ENCODE results near the gene RAB11FIP5. TPM values are rescaled to one million over a fixed set of nuclear protein-coding genes. Genes with fewer than 3 reads are reported as not detected.

The RAB11FIP5 gene
- total and polyA plus RNA-seq, 2 of the 4 experiments (the other 2 are of a cell fraction) = 21.5 to 34.5 TPM

DNA sequence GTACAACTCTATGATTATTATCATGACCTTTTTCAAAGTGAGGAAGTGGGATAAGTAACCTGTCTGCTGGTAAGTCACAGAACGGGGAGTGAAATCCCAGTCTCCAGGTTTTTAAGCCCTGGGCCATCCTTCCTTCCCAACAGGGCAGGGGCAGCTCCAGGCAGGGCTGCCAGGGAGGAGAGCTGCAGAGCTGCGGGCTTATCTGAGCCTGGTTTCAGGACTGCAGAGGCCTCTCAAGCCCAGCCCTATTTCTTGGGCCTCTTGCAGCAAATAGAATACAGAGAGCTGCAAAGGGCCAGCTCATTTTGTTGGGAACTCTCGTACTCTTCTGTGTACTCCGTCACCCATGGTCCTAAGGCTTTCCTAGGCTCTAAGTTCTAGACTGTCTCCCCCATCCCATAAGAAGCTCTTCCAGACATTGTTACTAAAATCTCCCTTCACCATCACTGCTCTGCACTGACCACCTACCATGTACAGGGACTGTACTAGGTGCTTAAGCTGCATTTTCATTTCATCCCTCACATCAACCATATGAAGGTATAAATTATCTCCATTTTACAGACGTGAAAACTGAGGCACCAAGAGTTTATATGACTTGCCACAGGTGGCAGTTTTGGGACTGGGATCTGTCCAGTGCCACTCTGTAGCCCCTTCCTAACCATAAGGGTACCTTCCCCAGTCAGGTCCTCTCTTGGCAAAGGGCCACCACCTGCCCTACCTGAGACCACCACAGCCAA, 3.1 kb downstream of the RAB11FIP5 start:
- no peaks in the 10 kb centered on the region for H3K27me3 ChIP-seq (ENCODE audit: control insufficient read depth, insufficient read depth, low read length)
- peaks cover 7 to 71% of the 10 kb centered on the region in 2 experiments; a peak in 3 of 4 replicates for H3K79me1 ChIP-seq (ENCODE audit: low read depth in 1 of 2, low read length in 2 of 2)
- peaks cover 35% of the 10 kb centered on the region for H3K4me1 ChIP-seq (ENCODE audit: control insufficient read depth, insufficient read depth, low read length)
- H4K20me1 ChIP-seq (ENCODE audit: insufficient read depth, low read length) = peaks cover 70% of the 10 kb centered on the region
- H3K18ac ChIP-seq (ENCODE audit: low read depth, low read length) = no peak overlapping the region
- H3K4me3 ChIP-seq (ENCODE audit: insufficient read depth, low read depth, low read length) = no peak overlapping the region
- H4K8ac ChIP-seq (ENCODE audit: low read depth in 2 of 2, low read length in 2 of 2) = peak overlapping the region in 1 of 2 experiments; percentile 34; a peak in 1 of 4 replicates
- H3K4ac ChIP-seq (ENCODE audit: low read depth, low read length) = peak overlapping the region; percentile 78; the same call in 1 of the 2 replicates
- no peak overlapping the region for H2AK9ac ChIP-seq (replicated peaks; ENCODE audit: low read depth, low read length, poor library complexity)
- no peak overlapping the region for H3K27ac ChIP-seq (ENCODE audit: insufficient read depth, low read length)
- CTCF ChIA-PET = no interaction called here
- no peak overlapping the region for H2BK15ac ChIP-seq (ENCODE audit: low read depth, low read length)
- no peak overlapping the region for H2AFZ ChIP-seq (replicated peaks; ENCODE audit: low read length, poor library complexity)
- no peak overlapping the region; the same call in 1 of the 2 replicates for H3K4me2 ChIP-seq (ENCODE audit: low read depth, low read length)
- in situ Hi-C loops (cut with MboI; ENCODE audit: low sequenced_read_pairs) = no loop called here
- H2BK5ac ChIP-seq (ENCODE audit: low read depth, low read length, poor library complexity, severe bottlenecking) = no peak overlapping the region
- H3K9me3 ChIP-seq (ENCODE audit: control insufficient read depth, insufficient read depth, low read length) = no peaks in the 10 kb centered on the region
- POLR2A ChIA-PET (ENCODE audit: unreplicated experiment) = no interaction called here
- BruUV-seq (replicated peaks) = no TSS peak
- no peak overlapping the region for H2BK20ac ChIP-seq (ENCODE audit: low read depth, low read length)
- H2BK120ac ChIP-seq (ENCODE audit: low read depth, low read length) = no peak overlapping the region
- H3K9ac ChIP-seq (ENCODE audit: low read depth, low read length) = no peak overlapping the region
- H3K56ac ChIP-seq (ENCODE audit: extremely low read depth, insufficient read depth, low read length) = no peak overlapping the region
- peak overlapping the region; percentile 54; the same call in 1 of the 2 replicates for H3K14ac ChIP-seq (replicated peaks; ENCODE audit: low read depth, low read length)
- H2AK5ac ChIP-seq (ENCODE audit: low read depth, low read length) = no peak overlapping the region
- peaks cover 55% of the 10 kb centered on the region for H3K9me1 ChIP-seq (ENCODE audit: insufficient read depth, low read length)
- no peak overlapping the region for H4K5ac ChIP-seq (ENCODE audit: low read depth, low read length)
- H4K91ac ChIP-seq (ENCODE audit: insufficient read depth, low read depth, low read length) = no peak overlapping the region
- H3K23ac ChIP-seq (ENCODE audit: low read depth, low read length) = no peak overlapping the region; the same call in 1 of the 2 replicates
- DNase-seq (no peak), ATAC-seq (ENCODE audit: low read depth) (no peak)
- peaks cover 2% of the 10 kb centered on the region; the same call in 1 of the 2 replicates for H3K36me3 ChIP-seq (ENCODE audit: control insufficient read depth, insufficient read depth, low read length)
- intact Hi-C loops (cut with micrococcal nuclease) = no loop called here
- dilution Hi-C loops (cut with HindIII; ENCODE audit: low sequenced_read_pairs, unreplicated experiment) = no loop called here
- WGBS, 2 experiments (ENCODE audit: extremely low coverage in 2 of 2, insufficient read length in 1 of 2) = 86% methylated on average over 1 of the region's 5 CpGs; no CpG with 5 or more reads in 1 of the 2 experiments
- TF ChIP-seq SMC3 (IDR thresholded peaks at IDR 0.05; ENCODE audit: low read depth, low read length) (no peak), NFE2L2 (IDR thresholded peaks at IDR 0.05; ENCODE audit: low read depth, low read length) (no peak), MAZ (IDR thresholded peaks at IDR 0.05; ENCODE audit: borderline replicate concordance, low read depth, low read length) (no peak), FOS (IDR thresholded peaks at IDR 0.05; ENCODE audit: low read depth, low read length) (no peak), RAD21 (IDR thresholded peaks at IDR 0.05; ENCODE audit: low read length) (no peak), CHD1 (IDR thresholded peaks at IDR 0.05; ENCODE audit: low read depth, low read length) (no peak), RCOR1 (IDR thresholded peaks at IDR 0.05; ENCODE audit: insufficient replicate concordance, low read length) (no peak), BHLHE40 (IDR thresholded peaks at IDR 0.05; ENCODE audit: low read depth, low read length) (no peak), CEBPB (IDR thresholded peaks at IDR 0.05; ENCODE audit: low read depth, low read length) (no peak), RFX5 (IDR thresholded peaks at IDR 0.05; ENCODE audit: low read depth, low read length) (no peak), POLR2A (IDR thresholded peaks at IDR 0.05; ENCODE audit: low read depth, low read length) (no peak), MXI1 (IDR thresholded peaks at IDR 0.05; ENCODE audit: borderline replicate concordance, low read depth, low read length) (no peak)
- TF ChIP-seq, protein P1, sequence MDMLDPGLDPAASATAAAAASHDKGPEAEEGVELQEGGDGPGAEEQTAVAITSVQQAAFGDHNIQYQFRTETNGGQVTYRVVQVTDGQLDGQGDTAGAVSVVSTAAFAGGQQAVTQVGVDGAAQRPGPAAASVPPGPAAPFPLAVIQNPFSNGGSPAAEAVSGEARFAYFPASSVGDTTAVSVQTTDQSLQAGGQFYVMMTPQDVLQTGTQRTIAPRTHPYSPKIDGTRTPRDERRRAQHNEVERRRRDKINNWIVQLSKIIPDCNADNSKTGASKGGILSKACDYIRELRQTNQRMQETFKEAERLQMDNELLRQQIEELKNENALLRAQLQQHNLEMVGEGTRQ (IDR thresholded peaks at IDR 0.05; ENCODE audit: low read depth, low read length) = no peak
- TF ChIP-seq, protein P2, sequence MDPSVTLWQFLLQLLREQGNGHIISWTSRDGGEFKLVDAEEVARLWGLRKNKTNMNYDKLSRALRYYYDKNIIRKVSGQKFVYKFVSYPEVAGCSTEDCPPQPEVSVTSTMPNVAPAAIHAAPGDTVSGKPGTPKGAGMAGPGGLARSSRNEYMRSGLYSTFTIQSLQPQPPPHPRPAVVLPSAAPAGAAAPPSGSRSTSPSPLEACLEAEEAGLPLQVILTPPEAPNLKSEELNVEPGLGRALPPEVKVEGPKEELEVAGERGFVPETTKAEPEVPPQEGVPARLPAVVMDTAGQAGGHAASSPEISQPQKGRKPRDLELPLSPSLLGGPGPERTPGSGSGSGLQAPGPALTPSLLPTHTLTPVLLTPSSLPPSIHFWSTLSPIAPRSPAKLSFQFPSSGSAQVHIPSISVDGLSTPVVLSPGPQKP (IDR thresholded peaks at IDR 0.05; ENCODE audit: borderline replicate concordance, low read depth, low read length) = no peak
- TF ChIP-seq, protein P3, sequence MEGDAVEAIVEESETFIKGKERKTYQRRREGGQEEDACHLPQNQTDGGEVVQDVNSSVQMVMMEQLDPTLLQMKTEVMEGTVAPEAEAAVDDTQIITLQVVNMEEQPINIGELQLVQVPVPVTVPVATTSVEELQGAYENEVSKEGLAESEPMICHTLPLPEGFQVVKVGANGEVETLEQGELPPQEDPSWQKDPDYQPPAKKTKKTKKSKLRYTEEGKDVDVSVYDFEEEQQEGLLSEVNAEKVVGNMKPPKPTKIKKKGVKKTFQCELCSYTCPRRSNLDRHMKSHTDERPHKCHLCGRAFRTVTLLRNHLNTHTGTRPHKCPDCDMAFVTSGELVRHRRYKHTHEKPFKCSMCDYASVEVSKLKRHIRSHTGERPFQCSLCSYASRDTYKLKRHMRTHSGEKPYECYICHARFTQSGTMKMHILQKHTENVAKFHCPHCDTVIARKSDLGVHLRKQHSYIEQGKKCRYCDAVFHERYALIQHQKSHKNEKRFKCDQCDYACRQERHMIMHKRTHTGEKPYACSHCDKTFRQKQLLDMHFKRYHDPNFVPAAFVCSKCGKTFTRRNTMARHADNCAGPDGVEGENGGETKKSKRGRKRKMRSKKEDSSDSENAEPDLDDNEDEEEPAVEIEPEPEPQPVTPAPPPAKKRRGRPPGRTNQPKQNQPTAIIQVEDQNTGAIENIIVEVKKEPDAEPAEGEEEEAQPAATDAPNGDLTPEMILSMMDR (conservative IDR thresholded peaks at IDR 0.05; ENCODE audit: low read depth, low read length) = no peak
